Measurements from ENCODE around the gene CNTNAP2. TPM values are rescaled to one million over a fixed set of nuclear protein-coding genes. Genes with fewer than 3 reads are reported as not detected.
A peak's percentile ranks its signal among the peaks of the same experiment; 100 is the strongest.

CNTNAP2 gene
- total and polyA plus RNA-seq, 2 of the 8 experiments (the other 6 are each of a cell fraction or from before 2014, with no cell fraction given), result 27.9 to 71.0 TPM

GRCh38 chr7:147640821-147641220 is 1524.2 kb downstream of the CNTNAP2 start:
- Histone ChIP-seq H4K8ac (ENCODE audit: extremely low read depth, insufficient read depth, low read length) (peak overlapping the region; percentile 44; the same call in 1 of the 2 replicates), H2AK5ac (ENCODE audit: low read depth, low read length) (no peak overlapping the region), H2BK20ac (ENCODE audit: low read length) (no peak overlapping the region), H3K36me3 (ENCODE audit: control insufficient read depth in 2 of 4, insufficient read depth in 4 of 4, low read length in 3 of 4) (no peaks in the 10 kb centered on the region), H3K79me1 (ENCODE audit: low read depth, low read length) (no peaks in the 10 kb centered on the region), H3K23ac (ENCODE audit: insufficient read length) (no peak overlapping the region), H3K23me2 (ENCODE audit: low read depth, low read length) (no peaks in the 10 kb centered on the region), H3K18ac (ENCODE audit: extremely low read depth, low read length) (no peak overlapping the region), H3K9me3 (ENCODE audit: insufficient read depth in 2 of 2, low read depth in 1 of 2, low read length in 1 of 2) (no peaks in the 10 kb centered on the region), H3K14ac (ENCODE audit: insufficient read length) (no peak overlapping the region), H3K9ac (replicated peaks in 1 of 4; ENCODE audit: extremely low read depth in 1 of 4, low read depth in 3 of 4, low read length in 3 of 4) (no peak overlapping the region), H3K4ac (replicated peaks; ENCODE audit: insufficient read length, low read depth, low read length) (no peak overlapping the region), H4K91ac (replicated peaks; ENCODE audit: insufficient read length, low read length) (no peak overlapping the region), H3K56ac (replicated peaks; ENCODE audit: insufficient read length, low read depth, low read length) (no peak overlapping the region), H3K27me3 (replicated peaks in 1 of 4; ENCODE audit: control insufficient read depth in 3 of 4, extremely low read depth in 1 of 4, insufficient read depth in 3 of 4, low read length in 3 of 4) (no peaks in the 10 kb centered on the region), H3K4me1 (replicated peaks in 1 of 4; ENCODE audit: control insufficient read depth in 3 of 4, insufficient read depth in 4 of 4, low read length in 3 of 4) (peaks cover 0 to 5% (median 3%) of the 10 kb centered on the region in 4 experiments; a peak in 3 of 7 replicates), H3K4me2 (ENCODE audit: insufficient read depth in 1 of 2, low read depth in 2 of 2, low read length in 2 of 2) (no peak overlapping the region), H3K27ac (ENCODE audit: low read depth, low read length) (no peak overlapping the region), H2AFZ (ENCODE audit: low read length) (no peak overlapping the region; the same call in 1 of the 2 replicates), H4K20me1 (replicated peaks in 1 of 2; ENCODE audit: control insufficient read depth in 1 of 2, insufficient read depth in 2 of 2, low read length in 2 of 2) (no peaks in the 10 kb centered on the region), H3K79me2 (ENCODE audit: control insufficient read depth in 1 of 2, insufficient read depth in 2 of 2, low read length in 2 of 2) (no peaks in the 10 kb centered on the region), H2BK15ac (ENCODE audit: low read length) (no peak overlapping the region), H2BK12ac (ENCODE audit: low read depth, low read length) (no peak overlapping the region), H4K5ac (ENCODE audit: insufficient read length, low read depth, low read length) (no peak overlapping the region), H2BK120ac (replicated peaks; ENCODE audit: low read depth, low read length) (no peak overlapping the region), H3K4me3 (ENCODE audit: extremely low read depth in 1 of 4, insufficient read depth in 2 of 4, low read depth in 3 of 4, low read length in 4 of 4) (no peak overlapping the region), H2BK5ac (ENCODE audit: low read depth, low read length) (no peak overlapping the region)
- TF ChIP-seq SP4 (IDR thresholded peaks at IDR 0.05; ENCODE audit: low read length) (no peak), MAX (IDR thresholded peaks at IDR 0.05) (peak; percentile 52; the same call in 1 of the 2 replicates), JUND (IDR thresholded peaks at IDR 0.05; ENCODE audit: low read length) (no peak), YY1 (IDR thresholded peaks at IDR 0.05; ENCODE audit: low read depth, low read length) (peak; percentile 78), FOSL1 (IDR thresholded peaks at IDR 0.05; ENCODE audit: insufficient read depth, low read depth, low read length) (no peak), ATF2 (IDR thresholded peaks at IDR 0.05; ENCODE audit: low read length) (no peak)
- ChIA-PET CTCF (ENCODE audit: partially characterized antibody) (interaction anchor here (1.4 kb wide), 1 partner anchor 93 kb away, joined by 3 read pairs; no protein-coding TSS in a partner anchor), POLR2A (ENCODE audit: partially characterized antibody) (no interaction called here)
- DNase-seq (ENCODE audit: low read depth in 1 of 2, low spot score in 2 of 2), result no peak
- WGBS, 2 experiments (ENCODE audit: extremely low coverage in 1 of 2, insufficient coverage in 1 of 2, insufficient read length in 1 of 2, insufficient replicate concordance in 2 of 2, low coverage in 1 of 2, low lambda C conversion rate in 2 of 2, missing lambda C conversion rate in 1 of 2), result 92% methylated on average over 9 of the region's 9 CpGs; no CpG with 5 or more reads in 1 of the 2 experiments
- no peak for FAIRE-seq
